Skeletal muscle satellite cell (primary cell): ENCODE measurements around the gene KPRP. TPM values are rescaled to one million over a fixed set of nuclear protein-coding genes. Genes with fewer than 3 reads are reported as not detected.

Source experiments
- H3K27me3 ChIP-seq: 2 replicates; pipeline ENCODE4 v1.7.0; 2013; ENCODE audit warnings: low read length; ENCODE audit not compliant: control insufficient read depth, insufficient read depth
- H3K36me3 ChIP-seq: 2 replicates; pipeline ENCODE4 v1.7.0; 2013; ENCODE audit warnings: mild to moderate bottlenecking, control low read depth, low read length; ENCODE audit not compliant: insufficient read depth
- H3K4me1 ChIP-seq: 2 replicates; pipeline ENCODE4 v1.7.0; 2013; ENCODE audit warnings: low read length; ENCODE audit not compliant: control insufficient read depth, insufficient read depth
- H3K4me2 ChIP-seq: 2 replicates; pipeline ENCODE4 v1.7.0; 2013; ENCODE audit warnings: mild to moderate bottlenecking, low read length
- H3K4me3 ChIP-seq: 2 replicates; pipeline ENCODE4 v1.7.0; 2013; ENCODE audit warnings: low read length
- H3K9ac ChIP-seq: 2 replicates; pipeline ENCODE4 v1.7.0; 2013; ENCODE audit warnings: mild to moderate bottlenecking, low read depth, low read length, moderate library complexity
- H3K9me3 ChIP-seq: replicated peaks from 2 replicates; pipeline ENCODE4 v1.7.0; 2013; ENCODE audit warnings: mild to moderate bottlenecking, control low read depth, low read length
- total RNA-seq: library from RNA; depleted of rRNA; stranded (reverse); fragments of >200 nt; gene quantifications from 2 replicates; pipeline ENCODE4 v1.2.3, GENCODE V29; 2012; rRNA removed

Gene KPRP, protein sequence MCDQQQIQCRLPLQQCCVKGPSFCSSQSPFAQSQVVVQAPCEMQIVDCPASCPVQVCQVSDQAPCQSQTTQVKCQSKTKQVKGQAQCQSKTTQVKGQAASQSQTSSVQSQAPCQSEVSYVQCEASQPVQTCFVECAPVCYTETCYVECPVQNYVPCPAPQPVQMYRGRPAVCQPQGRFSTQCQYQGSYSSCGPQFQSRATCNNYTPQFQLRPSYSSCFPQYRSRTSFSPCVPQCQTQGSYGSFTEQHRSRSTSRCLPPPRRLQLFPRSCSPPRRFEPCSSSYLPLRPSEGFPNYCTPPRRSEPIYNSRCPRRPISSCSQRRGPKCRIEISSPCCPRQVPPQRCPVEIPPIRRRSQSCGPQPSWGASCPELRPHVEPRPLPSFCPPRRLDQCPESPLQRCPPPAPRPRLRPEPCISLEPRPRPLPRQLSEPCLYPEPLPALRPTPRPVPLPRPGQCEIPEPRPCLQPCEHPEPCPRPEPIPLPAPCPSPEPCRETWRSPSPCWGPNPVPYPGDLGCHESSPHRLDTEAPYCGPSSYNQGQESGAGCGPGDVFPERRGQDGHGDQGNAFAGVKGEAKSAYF
- not detected in 2 replicates for total RNA-seq

DNA sequence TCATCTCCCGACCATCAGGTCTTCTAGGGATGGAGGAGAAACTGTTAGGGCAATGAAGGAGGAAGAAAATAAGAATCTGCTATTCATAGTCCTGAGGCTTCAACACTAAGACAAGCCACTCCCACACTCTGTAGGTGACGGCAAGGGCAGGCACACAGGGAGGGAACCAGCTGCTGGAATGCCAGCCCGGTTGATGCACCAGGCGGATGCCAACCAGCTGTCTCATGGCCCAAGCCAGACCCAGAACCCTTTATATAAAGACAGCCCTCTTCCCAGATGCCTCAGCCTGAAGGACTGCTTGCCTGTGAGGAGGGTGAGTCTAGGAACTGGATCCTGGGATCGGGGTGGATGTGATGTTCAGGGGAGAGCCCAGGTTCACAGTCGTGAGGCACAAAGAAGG is at the start of gene KPRP:
Gene KPRP (plus strand): TSS at position 279 of the 400 bp plus-strand sequence. CDS start 1,564 bp downstream, outside the sequence.
- H3K4me3 ChIP-seq: no peak within 1 kb of the TSS
- no peak within 1 kb of the TSS for H3K9ac ChIP-seq
- no peaks in the 10 kb centered on the region for H3K36me3 ChIP-seq
- H3K9me3 ChIP-seq: no peaks in the 10 kb centered on the region
- H3K27me3 ChIP-seq: no peaks in the 10 kb centered on the region
- H3K4me1 ChIP-seq: peaks cover 2% of the 10 kb centered on the region
- no peak within 1 kb of the TSS for H3K4me2 ChIP-seq

DNA sequence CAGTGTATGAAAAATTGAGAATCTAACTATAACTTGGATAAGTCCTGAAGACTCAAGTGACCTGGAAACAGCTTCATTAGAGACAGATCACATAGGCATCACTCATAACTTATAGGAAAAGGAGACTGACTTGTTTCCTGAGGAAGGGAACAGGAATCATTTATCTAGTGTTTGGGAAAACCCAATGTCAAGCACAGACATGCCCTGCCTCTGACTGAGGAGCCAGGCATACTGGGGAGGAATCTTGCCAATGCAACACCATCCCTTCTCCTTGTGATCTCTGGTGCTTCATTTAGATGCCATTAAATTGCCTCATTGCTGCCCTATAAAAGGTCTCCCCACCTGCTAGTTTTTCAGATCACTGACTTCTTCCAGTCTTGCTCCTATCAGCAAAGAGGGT is 39.6 kb upstream of the KPRP start:
- H3K4me3 ChIP-seq: no peak overlapping the region
- H3K4me2 ChIP-seq: no peak overlapping the region
- H3K9ac ChIP-seq: no peak overlapping the region
- no peaks in the 10 kb centered on the region for H3K36me3 ChIP-seq
- H3K27me3 ChIP-seq: peaks cover 14% of the 10 kb centered on the region
- H3K4me1 ChIP-seq: no peaks in the 10 kb centered on the region
- no peaks in the 10 kb centered on the region for H3K9me3 ChIP-seq

DNA sequence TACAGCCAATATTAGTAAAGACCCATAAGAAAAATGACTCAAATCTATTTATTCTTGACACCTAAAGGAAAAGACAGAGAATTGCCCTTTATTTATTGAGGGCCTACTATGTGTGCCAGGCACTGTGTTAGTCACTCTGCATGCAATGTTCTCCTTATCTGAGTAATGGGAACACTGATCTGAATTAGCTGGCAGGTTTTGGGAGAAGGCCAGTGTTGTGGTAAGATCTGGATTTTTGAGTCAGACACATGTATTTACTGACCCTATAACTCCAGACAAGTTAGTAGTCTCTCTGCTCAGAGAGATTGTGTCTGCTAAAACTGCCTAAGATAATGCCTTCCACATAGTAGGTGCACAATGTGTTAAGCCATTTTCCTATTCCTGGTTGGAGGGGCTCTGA is 32.6 kb upstream of the KPRP start:
- peaks cover 7% of the 10 kb centered on the region for H3K27me3 ChIP-seq
- no peaks in the 10 kb centered on the region for H3K4me1 ChIP-seq
- H3K4me2 ChIP-seq: no peak overlapping the region
- no peaks in the 10 kb centered on the region for H3K36me3 ChIP-seq
- H3K4me3 ChIP-seq: no peak overlapping the region
- no peaks in the 10 kb centered on the region for H3K9me3 ChIP-seq
- H3K9ac ChIP-seq: no peak overlapping the region

DNA sequence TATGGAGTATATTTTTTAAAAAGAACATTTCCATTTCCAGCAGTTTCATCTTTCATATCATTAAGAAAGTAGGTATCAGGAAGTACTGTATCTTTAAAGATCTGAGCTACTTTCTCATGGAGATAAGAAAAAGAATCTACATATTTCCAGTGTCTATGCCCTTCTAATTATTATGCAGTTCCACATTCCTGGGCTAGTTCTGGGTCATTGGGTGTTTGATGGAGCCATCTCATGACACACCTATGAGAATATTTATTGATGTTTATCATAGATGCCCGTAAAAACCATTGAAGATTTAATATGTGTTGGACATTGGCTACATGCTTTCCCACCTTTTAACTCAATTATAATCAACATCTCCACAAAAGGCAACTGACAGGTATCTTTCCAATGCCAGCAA is 28.8 kb upstream of the KPRP start:
- H3K4me2 ChIP-seq: no peak overlapping the region
- no peaks in the 10 kb centered on the region for H3K36me3 ChIP-seq
- peaks cover 7% of the 10 kb centered on the region for H3K27me3 ChIP-seq
- H3K4me3 ChIP-seq: no peak overlapping the region
- no peak overlapping the region for H3K9ac ChIP-seq
- no peaks in the 10 kb centered on the region for H3K4me1 ChIP-seq
- H3K9me3 ChIP-seq: no peaks in the 10 kb centered on the region

DNA sequence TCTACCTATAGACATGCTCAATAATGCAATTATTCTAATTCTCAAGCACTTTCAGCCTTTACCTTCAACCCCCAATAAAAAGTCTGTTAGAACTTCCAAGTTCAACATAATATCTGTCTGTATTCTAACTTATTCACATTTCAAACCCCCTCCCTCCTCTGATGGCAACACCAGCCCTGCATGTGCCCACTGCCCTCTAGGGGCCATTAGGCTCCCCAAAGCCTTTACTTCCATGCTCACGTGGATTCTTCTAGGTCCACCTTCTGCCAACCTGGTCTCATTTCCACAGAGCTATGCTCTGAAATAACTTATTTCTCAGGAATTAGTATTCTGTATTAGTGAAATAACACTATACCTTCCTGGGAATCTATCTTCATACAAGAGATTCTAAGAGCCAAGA is 22.2 kb upstream of the KPRP start:
- Histone ChIP-seq H3K4me3 (no peak overlapping the region), H3K27me3 (peaks cover 13% of the 10 kb centered on the region), H3K9me3 (no peaks in the 10 kb centered on the region), H3K4me2 (no peak overlapping the region), H3K4me1 (no peaks in the 10 kb centered on the region), H3K36me3 (no peaks in the 10 kb centered on the region), H3K9ac (no peak overlapping the region)

DNA sequence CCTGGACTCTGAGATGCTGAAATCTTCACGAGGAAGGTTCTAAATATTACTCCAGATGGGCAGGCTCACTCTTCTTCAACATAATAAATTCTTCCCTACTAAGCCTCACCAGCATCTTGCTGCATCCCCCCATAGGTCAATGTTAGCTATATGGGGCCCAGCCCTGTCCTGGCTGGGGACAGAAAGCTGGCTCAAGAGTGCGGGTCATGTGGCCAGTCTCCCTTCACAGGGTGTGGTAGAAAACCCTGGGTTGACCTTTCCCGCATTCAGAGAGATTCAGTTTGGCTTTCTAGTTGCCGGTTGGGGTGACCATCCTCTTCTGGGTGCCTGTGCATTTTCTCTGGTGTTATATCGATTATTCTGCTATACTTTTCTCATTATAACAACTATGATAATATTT is 19.8 kb upstream of the KPRP start:
- Histone ChIP-seq H3K9me3 (no peaks in the 10 kb centered on the region), H3K4me2 (no peak overlapping the region), H3K4me1 (no peaks in the 10 kb centered on the region), H3K36me3 (no peaks in the 10 kb centered on the region), H3K9ac (no peak overlapping the region), H3K4me3 (no peak overlapping the region), H3K27me3 (peaks cover 10% of the 10 kb centered on the region)

DNA sequence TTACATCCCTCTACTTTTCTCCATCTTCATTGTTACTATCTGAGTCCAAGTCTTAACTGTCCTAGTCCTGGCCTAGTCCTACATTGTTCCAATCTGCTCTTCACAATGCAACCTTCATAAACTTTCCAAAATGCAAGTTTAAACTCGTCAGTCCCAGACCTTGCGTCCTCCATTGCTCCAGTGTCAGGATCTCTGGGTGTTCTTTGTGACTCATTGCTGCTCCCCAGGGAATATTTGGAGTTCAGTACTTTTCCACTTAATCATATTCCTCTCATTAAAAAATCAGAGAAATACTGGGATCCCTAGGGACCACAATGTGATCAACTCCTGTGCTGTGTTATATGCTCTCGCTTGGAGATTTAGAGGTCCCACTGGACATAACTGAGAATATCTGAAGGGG is 18.0 kb upstream of the KPRP start:
- H3K4me2 ChIP-seq: no peak overlapping the region
- no peak overlapping the region for H3K4me3 ChIP-seq
- H3K4me1 ChIP-seq: no peaks in the 10 kb centered on the region
- no peaks in the 10 kb centered on the region for H3K36me3 ChIP-seq
- H3K27me3 ChIP-seq: peaks cover 10% of the 10 kb centered on the region
- no peak overlapping the region for H3K9ac ChIP-seq
- no peaks in the 10 kb centered on the region for H3K9me3 ChIP-seq

DNA sequence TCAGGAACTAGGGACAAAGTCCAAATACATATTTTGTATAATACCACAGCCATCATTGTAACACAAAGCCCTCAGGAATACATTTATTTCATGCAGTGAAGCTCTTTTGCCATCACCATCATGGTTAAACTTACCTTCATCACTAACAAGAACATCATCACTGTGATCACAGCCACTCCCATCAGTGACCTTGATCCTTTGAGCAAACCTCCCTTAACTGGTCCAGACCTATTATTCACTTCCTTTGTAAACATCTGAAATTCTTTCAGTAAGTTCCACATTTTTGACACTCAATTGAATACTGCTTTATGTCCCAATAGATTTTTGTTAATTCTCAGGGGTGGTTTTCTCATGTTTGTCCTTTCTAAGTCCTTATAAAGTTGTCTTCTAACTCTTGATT is 16.2 kb upstream of the KPRP start:
- Histone ChIP-seq H3K4me2 (no peak overlapping the region), H3K27me3 (peaks cover 6% of the 10 kb centered on the region), H3K36me3 (no peaks in the 10 kb centered on the region), H3K9me3 (no peaks in the 10 kb centered on the region), H3K4me1 (no peaks in the 10 kb centered on the region), H3K9ac (no peak overlapping the region), H3K4me3 (no peak overlapping the region)

DNA sequence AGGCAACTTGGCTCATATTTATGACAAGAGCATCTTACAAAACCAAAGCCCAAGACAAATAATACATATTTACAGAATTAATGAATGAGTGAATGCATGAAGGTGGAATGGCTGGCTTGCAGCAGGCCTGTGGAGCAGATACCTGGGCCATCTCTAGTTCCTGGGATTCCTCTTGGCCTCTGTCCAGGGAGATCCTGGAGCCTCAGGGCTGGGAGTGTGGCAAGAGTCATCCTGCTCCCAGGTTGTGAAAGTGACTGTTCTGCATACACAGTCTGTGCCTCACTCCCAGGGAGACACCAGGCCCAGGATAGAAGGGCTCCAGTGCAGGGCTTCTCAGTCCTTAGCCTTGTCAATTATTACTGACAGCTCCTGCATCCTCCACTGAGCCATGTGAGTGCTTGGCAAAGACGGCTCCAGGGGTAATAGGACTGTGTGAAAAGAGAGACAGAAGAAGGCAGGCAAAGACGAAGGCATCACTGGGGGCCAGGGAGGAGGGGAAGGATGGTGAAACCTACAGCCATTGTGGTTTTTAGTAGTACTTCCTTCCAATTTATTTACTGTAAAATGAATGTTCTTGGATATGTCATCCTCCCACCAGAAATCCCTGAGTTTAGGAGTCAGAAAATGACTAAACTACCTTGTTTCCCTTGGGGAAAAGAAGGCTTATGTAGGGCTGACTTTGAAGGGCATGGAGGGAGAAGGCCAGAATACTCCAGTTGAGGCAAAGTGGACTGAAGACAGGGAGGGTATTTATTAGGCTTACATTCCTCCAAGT is 14.3 kb upstream of the KPRP start:
- Histone ChIP-seq H3K4me2 (no peak overlapping the region), H3K27me3 (peaks cover 4% of the 10 kb centered on the region), H3K4me3 (no peak overlapping the region), H3K9me3 (no peaks in the 10 kb centered on the region), H3K9ac (no peak overlapping the region), H3K4me1 (no peaks in the 10 kb centered on the region), H3K36me3 (no peaks in the 10 kb centered on the region)

DNA sequence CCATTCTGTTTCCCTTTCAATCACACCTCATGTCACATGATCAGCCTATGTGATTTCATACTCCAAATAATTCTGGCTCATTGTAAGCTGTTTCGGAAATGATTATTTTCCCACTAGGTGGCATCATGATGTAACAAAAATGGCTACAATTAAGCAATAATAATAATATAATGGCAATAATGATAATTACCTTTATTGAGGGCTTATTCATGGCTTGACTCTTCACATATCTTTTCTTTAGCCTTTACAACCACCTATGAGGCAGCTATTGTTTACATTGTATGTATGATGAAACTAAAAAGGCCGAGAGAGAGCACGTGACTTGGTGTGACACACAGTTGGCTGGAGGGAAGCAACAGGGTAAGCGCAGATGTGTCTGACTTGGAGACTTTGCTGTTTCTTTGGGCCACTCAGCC is 12.5 kb upstream of the KPRP start:
- H3K36me3 ChIP-seq: no peaks in the 10 kb centered on the region
- no peak overlapping the region for H3K4me3 ChIP-seq
- H3K9me3 ChIP-seq: no peaks in the 10 kb centered on the region
- no peaks in the 10 kb centered on the region for H3K4me1 ChIP-seq
- no peak overlapping the region for H3K9ac ChIP-seq
- H3K4me2 ChIP-seq: peak overlapping the region; percentile 1
- peaks cover 2% of the 10 kb centered on the region for H3K27me3 ChIP-seq

DNA sequence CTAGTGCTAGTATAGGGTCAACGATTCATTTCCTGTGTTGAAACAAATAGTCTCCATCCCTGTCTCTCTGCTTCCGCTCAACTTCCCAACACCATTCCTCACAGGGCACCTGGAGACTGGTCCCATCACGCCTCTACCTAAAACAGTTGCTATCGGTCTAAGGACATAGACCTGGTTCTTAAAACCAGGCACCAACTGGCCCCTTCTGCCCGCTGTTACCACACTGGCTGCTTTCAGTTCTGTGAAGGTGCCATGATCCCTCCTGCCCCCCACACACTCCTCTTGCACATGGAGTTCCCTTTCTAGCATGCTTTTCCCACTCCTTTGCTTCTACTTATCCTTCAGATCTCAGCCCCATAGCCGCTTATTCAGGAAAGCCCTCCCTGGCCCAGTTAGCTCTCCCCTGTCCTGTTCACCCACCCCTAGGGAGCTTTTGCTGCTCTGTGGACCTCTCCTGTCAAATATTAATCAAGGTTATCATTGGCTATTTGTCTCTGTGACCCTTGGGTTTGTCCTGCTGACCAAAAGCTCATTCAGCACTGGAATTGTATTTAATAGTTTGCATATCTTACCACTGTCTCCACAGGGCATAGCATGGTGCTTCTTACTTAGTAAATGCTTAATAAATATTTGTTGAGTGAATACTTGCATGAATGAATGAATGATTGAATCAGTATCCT is 11.9 kb upstream of the KPRP start:
- Histone ChIP-seq H3K27me3 (no peaks in the 10 kb centered on the region), H3K36me3 (no peaks in the 10 kb centered on the region), H3K9ac (no peak overlapping the region), H3K9me3 (no peaks in the 10 kb centered on the region), H3K4me1 (no peaks in the 10 kb centered on the region), H3K4me2 (peak overlapping the region; percentile 1), H3K4me3 (no peak overlapping the region)
